ENCODE results near the gene DIAPH3. TPM values are rescaled to one million over a fixed set of nuclear protein-coding genes. Genes with fewer than 3 reads are reported as not detected.

The DIAPH3 gene
- total RNA-seq, 1 experiment from 2014 or later: 62.3 TPM

DNA sequence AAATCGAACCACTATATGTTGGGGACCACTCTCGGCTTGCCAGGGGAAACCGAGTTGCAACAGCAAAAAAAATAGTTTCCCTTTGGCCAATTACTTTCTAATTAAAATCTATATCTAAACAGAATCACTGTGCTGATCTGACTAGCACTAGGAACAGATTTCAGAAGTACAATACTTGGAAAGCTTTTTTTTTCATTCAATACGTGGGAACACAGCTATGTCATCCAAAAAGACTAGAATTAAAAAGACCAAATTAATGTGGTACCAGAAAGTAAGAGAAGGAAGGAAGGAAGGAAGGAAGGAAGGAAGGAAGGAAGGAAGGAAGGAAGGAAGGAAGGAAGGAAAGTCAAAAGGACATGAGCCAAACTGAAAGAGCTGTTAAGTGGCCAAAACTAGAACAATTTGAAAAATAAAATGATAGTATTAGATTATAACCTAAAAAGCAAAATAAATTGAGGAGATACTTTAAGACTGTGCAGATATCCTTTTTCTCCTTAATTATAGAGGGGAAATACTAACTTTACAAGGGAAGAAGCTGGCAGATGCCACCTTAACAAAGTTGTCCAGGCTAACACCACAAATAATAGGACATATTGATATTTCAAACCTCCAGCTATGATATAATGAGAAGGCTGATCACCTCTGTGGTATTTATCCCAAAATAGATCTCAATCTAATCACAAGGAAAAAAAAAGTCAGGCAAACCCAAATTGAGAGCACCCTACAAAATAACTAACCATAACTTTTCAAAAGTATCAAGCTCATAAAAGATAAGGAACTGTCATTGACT is 63.9 kb downstream of the DIAPH3 start:
- Histone ChIP-seq H3K4me1 (ENCODE audit: insufficient read depth, low read length, poor library complexity, severe bottlenecking) (peaks cover 94% of the 10 kb centered on the region), H3K9me3 (ENCODE audit: low read depth, low read length, poor library complexity, severe bottlenecking) (peaks cover 8% of the 10 kb centered on the region), H3K36me3 (ENCODE audit: insufficient read depth, low read length, poor library complexity, severe bottlenecking) (peaks cover 28% of the 10 kb centered on the region), H3K27ac (ENCODE audit: low read depth, low read length, poor library complexity, severe bottlenecking) (peak overlapping the region; percentile 100), H3K27me3 (replicated peaks; ENCODE audit: insufficient read depth, low read depth, low read length, poor library complexity) (no peaks in the 10 kb centered on the region), H3K4me3 (ENCODE audit: low read depth, low read length, poor library complexity, severe bottlenecking) (peak overlapping the region; percentile 5)
- peak; percentile 96 for DNase-seq (ENCODE audit: low spot score)
- intact Hi-C loops (cut with micrococcal nuclease; ENCODE audit: unreplicated experiment): loop anchor here (1.0 to 5.0 kb wide), 12 partner anchors 62 to 557 kb away; partner anchors contain the start of gene DIAPH3
- no TSS peak for BruUV-seq (replicated peaks)
- ChIA-PET POLR2A (ENCODE audit: low non-redundant PET) (interaction anchor here (0.6 to 1.9 kb wide), 12 partner anchors 9 to 1807 kb away, joined by 3 to 18 read pairs (median 4); no protein-coding TSS in a partner anchor), CTCF (interaction anchor here (0.6 to 1.9 kb wide), 8 partner anchors 152 to 344 kb away, joined by 3 to 25 read pairs (median 8); no protein-coding TSS in a partner anchor)
- TF ChIP-seq, protein P1, sequence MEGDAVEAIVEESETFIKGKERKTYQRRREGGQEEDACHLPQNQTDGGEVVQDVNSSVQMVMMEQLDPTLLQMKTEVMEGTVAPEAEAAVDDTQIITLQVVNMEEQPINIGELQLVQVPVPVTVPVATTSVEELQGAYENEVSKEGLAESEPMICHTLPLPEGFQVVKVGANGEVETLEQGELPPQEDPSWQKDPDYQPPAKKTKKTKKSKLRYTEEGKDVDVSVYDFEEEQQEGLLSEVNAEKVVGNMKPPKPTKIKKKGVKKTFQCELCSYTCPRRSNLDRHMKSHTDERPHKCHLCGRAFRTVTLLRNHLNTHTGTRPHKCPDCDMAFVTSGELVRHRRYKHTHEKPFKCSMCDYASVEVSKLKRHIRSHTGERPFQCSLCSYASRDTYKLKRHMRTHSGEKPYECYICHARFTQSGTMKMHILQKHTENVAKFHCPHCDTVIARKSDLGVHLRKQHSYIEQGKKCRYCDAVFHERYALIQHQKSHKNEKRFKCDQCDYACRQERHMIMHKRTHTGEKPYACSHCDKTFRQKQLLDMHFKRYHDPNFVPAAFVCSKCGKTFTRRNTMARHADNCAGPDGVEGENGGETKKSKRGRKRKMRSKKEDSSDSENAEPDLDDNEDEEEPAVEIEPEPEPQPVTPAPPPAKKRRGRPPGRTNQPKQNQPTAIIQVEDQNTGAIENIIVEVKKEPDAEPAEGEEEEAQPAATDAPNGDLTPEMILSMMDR (conservative IDR thresholded peaks at IDR 0.05; ENCODE audit: low read depth, low read length): no peak
- TF ChIP-seq EZH2 (IDR thresholded peaks at IDR 0.05; ENCODE audit: borderline replicate concordance, low read depth, low read length, poor library complexity, severe bottlenecking): no peak

DNA sequence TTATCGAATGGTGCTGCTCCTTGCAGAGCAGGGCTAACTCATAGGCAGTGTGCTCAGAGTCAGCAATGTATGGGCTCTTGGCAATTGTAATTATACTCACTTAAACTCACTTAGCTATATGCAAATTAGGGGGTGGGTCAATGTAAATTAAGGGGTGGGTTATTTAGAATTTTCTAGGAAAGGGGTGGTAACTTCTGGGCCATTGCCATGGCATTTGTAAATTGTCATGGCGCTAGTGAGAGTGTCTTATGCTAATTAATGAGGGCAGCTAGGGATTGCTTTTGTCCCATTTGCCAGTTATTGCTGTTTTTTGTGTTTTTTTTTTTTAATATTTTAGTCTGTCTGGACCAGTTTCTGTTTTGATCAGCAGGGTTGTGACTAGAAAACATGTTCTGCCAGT is 68.4 kb downstream of the DIAPH3 start:
- CTCF ChIA-PET: no interaction called here
- peaks cover 19% of the 10 kb centered on the region for H3K36me3 ChIP-seq (ENCODE audit: insufficient read depth, low read length, poor library complexity, severe bottlenecking)
- BruUV-seq (replicated peaks): no TSS peak
- TF ChIP-seq EZH2 (IDR thresholded peaks at IDR 0.05; ENCODE audit: borderline replicate concordance, low read depth, low read length, poor library complexity, severe bottlenecking): no peak
- TF ChIP-seq, protein P1 (conservative IDR thresholded peaks at IDR 0.05; ENCODE audit: low read depth, low read length): no peak
- no peak overlapping the region for H3K4me3 ChIP-seq (ENCODE audit: low read depth, low read length, poor library complexity, severe bottlenecking)
- POLR2A ChIA-PET (ENCODE audit: low non-redundant PET): no interaction called here
- intact Hi-C loops (cut with micrococcal nuclease; ENCODE audit: unreplicated experiment): loop anchor here (5.0 kb wide), 3 partner anchors 188 to 323 kb away; no protein-coding TSS in a partner anchor
- DNase-seq (ENCODE audit: low spot score): no peak
- H3K27ac ChIP-seq (ENCODE audit: low read depth, low read length, poor library complexity, severe bottlenecking): peak overlapping the region; percentile 100
- peaks cover 8% of the 10 kb centered on the region for H3K9me3 ChIP-seq (ENCODE audit: low read depth, low read length, poor library complexity, severe bottlenecking)
- H3K27me3 ChIP-seq (replicated peaks; ENCODE audit: insufficient read depth, low read depth, low read length, poor library complexity): no peaks in the 10 kb centered on the region
- peaks cover 72% of the 10 kb centered on the region for H3K4me1 ChIP-seq (ENCODE audit: insufficient read depth, low read length, poor library complexity, severe bottlenecking)

DNA sequence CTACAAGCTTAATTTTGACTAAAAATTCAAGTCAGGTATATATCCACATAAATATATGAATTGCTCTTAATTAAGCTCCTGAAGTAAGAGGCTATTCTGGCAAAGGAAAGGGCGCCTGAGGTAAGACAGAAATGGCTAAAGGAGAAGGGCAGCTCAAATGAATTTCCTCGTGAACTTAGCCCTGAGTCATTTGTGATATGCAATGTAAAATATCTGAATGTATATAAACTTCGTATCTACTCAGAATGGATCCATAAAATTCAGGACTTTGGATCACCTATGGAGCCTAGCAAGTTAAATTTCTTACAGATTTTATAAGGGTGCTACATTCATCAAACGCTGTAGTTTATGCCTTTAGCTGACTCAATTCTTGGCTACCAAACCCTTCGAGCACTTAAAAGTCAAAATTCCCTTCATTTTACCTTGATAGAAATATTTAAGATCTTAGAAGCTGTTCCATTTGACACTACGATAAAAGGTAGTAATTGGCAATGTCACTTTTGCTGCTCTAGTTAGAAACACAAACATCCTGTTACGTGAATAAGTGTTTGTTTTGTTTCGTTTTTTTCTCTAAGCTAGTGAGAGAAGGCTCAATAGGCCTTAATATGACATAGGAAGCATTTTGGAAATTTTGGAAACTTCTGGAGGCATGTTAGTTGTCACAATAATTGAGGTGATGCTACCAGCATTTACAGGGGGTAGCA is 69.2 kb downstream of the DIAPH3 start:
- no peaks in the 10 kb centered on the region for H3K27me3 ChIP-seq (replicated peaks; ENCODE audit: insufficient read depth, low read depth, low read length, poor library complexity)
- TF ChIP-seq, protein P1 (conservative IDR thresholded peaks at IDR 0.05; ENCODE audit: low read depth, low read length): no peak
- TF ChIP-seq EZH2 (IDR thresholded peaks at IDR 0.05; ENCODE audit: borderline replicate concordance, low read depth, low read length, poor library complexity, severe bottlenecking): no peak
- peak overlapping the region; percentile 100 for H3K27ac ChIP-seq (ENCODE audit: low read depth, low read length, poor library complexity, severe bottlenecking)
- H3K36me3 ChIP-seq (ENCODE audit: insufficient read depth, low read length, poor library complexity, severe bottlenecking): peaks cover 19% of the 10 kb centered on the region
- no peak overlapping the region for H3K4me3 ChIP-seq (ENCODE audit: low read depth, low read length, poor library complexity, severe bottlenecking)
- no peak for DNase-seq (ENCODE audit: low spot score)
- no TSS peak for BruUV-seq (replicated peaks)
- ChIA-PET CTCF (no interaction called here), POLR2A (ENCODE audit: low non-redundant PET) (no interaction called here)
- peaks cover 8% of the 10 kb centered on the region for H3K9me3 ChIP-seq (ENCODE audit: low read depth, low read length, poor library complexity, severe bottlenecking)
- intact Hi-C loops (cut with micrococcal nuclease; ENCODE audit: unreplicated experiment): loop anchor here (5.0 kb wide), 4 partner anchors 132 to 322 kb away; no protein-coding TSS in a partner anchor
- H3K4me1 ChIP-seq (ENCODE audit: insufficient read depth, low read length, poor library complexity, severe bottlenecking): peaks cover 69% of the 10 kb centered on the region

Measured in A673 (cell line).